Vagina (tissue), 2 donors: ENCODE results near the gene ADISSP. TPM values are rescaled to one million over a fixed set of nuclear protein-coding genes. Genes with fewer than 3 reads are reported as not detected.
"Not testable (repeated sequence)": the region's sequence is repeated elsewhere in the genome, so short reads cannot be mapped to it uniquely, and the experiment has no call there.

Source experiments
- DNase-seq, 2 donors: peaks; one replicate each; pipeline ENCODE4 v3.0.0-alpha.2; 2017; ENCODE audit errors: extremely low spot score in 2 of 2
- H3K27ac ChIP-seq: fragments of 200-600 bp; sonication (generic); one replicate; pipeline ENCODE4 v1.5.1; 2019
- H3K27me3 ChIP-seq: fragments of 200-600 bp; sonication (generic); one replicate; pipeline ENCODE4 v1.5.1; 2019
- H3K36me3 ChIP-seq, 2 donors: fragments of 200-600 bp; sonication (generic); one replicate each; pipeline ENCODE4 v1.5.1; 2017 to 2019
- H3K4me1 ChIP-seq: fragments of 200-600 bp; sonication (generic); one replicate; pipeline ENCODE4 v1.5.1; 2019
- H3K4me3 ChIP-seq, 2 donors: fragments of 200-600 bp; sonication (generic); 1 replicate in 1 of 2; 2 replicates in 1 of 2; pipeline ENCODE4 v1.5.1; 2016 to 2019
- H3K9me3 ChIP-seq: fragments of 200-600 bp; sonication (generic); one replicate; pipeline ENCODE4 v1.5.1; 2019
- CTCF ChIP-seq, 3 experiments: fragments of 450-650 bp in 2 of 3; fragments of 200-600 bp in 1 of 3; sonication (generic) in 1 of 3; IDR thresholded peaks; one replicate each; pipeline ENCODE4 v1.5.1; 2017 to 2019; ENCODE audit warnings: antibody characterized with exemption in 3 of 3, mild to moderate bottlenecking in 2 of 3, moderate library complexity in 2 of 3
- POLR2A ChIP-seq, 2 donors: fragments of 450-650 bp; IDR thresholded peaks; one replicate each; pipeline ENCODE4 v1.6.1; 2017; ENCODE audit warnings: antibody characterized with exemption in 2 of 2, mild to moderate bottlenecking in 2 of 2, moderate library complexity in 2 of 2
- POLR2AphosphoS5 ChIP-seq, 2 donors: sonication (generic); formaldehyde crosslinking; IDR thresholded peaks; one replicate each; pipeline ENCODE4 v1.9.0; 2017; ENCODE audit warnings: antibody characterized with exemption in 2 of 2, mild to moderate bottlenecking in 2 of 2, low read depth in 1 of 2; ENCODE audit not compliant: insufficient read depth in 1 of 2
- intact Hi-C: fragments of 100-400 bp; cut with DNase I; formaldehyde crosslinking; loops from one replicate; pipeline ENCODE4 v1.15.1; 2023
- total RNA-seq: library from RNA; depleted of rRNA; stranded (reverse); fragments of >200 nt; gene quantifications from one replicate; pipeline ENCODE4 v1.2.3, GENCODE V29; 2016

Gene ADISSP
- total RNA-seq, 1 donor from 2014 or later = 16.0 TPM

- Histone ChIP-seq H3K27me3 (no peaks in the 10 kb centered on the region), H3K9me3 (no peaks in the 10 kb centered on the region), H3K4me1 (peaks cover 47% of the 10 kb centered on the region), H3K36me3 (peaks cover 0 to 16% of the 10 kb centered on the region in 2 donors), H3K4me3 (peak overlapping the region; percentile 61 to 70), H3K27ac (peak overlapping the region; percentile 95)
- TF ChIP-seq POLR2AphosphoS5 (IDR thresholded peaks at IDR 0.05; ENCODE audit: insufficient read depth in 1 of 2, low read depth in 1 of 2) (no peak), POLR2A (IDR thresholded peaks at IDR 0.05) (no peak), CTCF (IDR thresholded peaks at IDR 0.05) (no peak)
- DNase-seq = peak in 1 of 2 donors; percentile 88
- intact Hi-C loops = no loop called here
Measured at GRCh38 chr20:3796477-3797225, 29.1 kb upstream of the ADISSP start.

- no peaks in the 10 kb centered on the region for H3K9me3 ChIP-seq
- peak within 1 kb of the TSS; percentile 95 for H3K27ac ChIP-seq
- peak within 1 kb of the TSS; percentile 61 to 70 for H3K4me3 ChIP-seq
- H3K4me1 ChIP-seq = peaks cover 47% of the 10 kb centered on the region
- no peaks in the 10 kb centered on the region for H3K27me3 ChIP-seq
- intact Hi-C loops = no loop called here
- H3K36me3 ChIP-seq = peaks cover 0 to 7% of the 10 kb centered on the region in 2 donors
- peak in 2 of 3 experiments; percentile 58 to 89 for TF ChIP-seq CTCF (IDR thresholded peaks at IDR 0.05)
- TF ChIP-seq POLR2AphosphoS5 (IDR thresholded peaks at IDR 0.05; ENCODE audit: insufficient read depth in 1 of 2, low read depth in 1 of 2) = peak; percentile 67 to 97
- peak in 1 of 2 donors; percentile 68 for TF ChIP-seq POLR2A (IDR thresholded peaks at IDR 0.05)
- peak in 1 of 2 donors; percentile 93 for DNase-seq
Measured at GRCh38 chr20:3795511-3796468, 28.2 kb upstream of the ADISSP start, which contains the start of gene CDC25B. CDC25B (plus strand) TSS chr20:3796310; CDS start chr20:3796532, 222 bp downstream.

GRCh38 chr20:3794701-3795420 lies 27.3 kb upstream of the ADISSP start:
- no peak for TF ChIP-seq CTCF (IDR thresholded peaks at IDR 0.05)
- peaks cover 47% of the 10 kb centered on the region for H3K4me1 ChIP-seq
- no peaks in the 10 kb centered on the region for H3K9me3 ChIP-seq
- no peaks in the 10 kb centered on the region for H3K27me3 ChIP-seq
- peak in 1 of 2 donors; percentile 87 for DNase-seq
- intact Hi-C loops = no loop called here
- H3K36me3 ChIP-seq = no peaks in the 10 kb centered on the region
- peak overlapping the region; percentile 61 to 70 for H3K4me3 ChIP-seq
- H3K27ac ChIP-seq = peak overlapping the region; percentile 95

GRCh38 chr20:3794168-3794567 lies 26.6 kb upstream of the ADISSP start:
- H3K36me3 ChIP-seq, H3K27ac ChIP-seq, H3K9me3 ChIP-seq, H3K27me3 ChIP-seq, DNase-seq, H3K4me3 ChIP-seq, intact Hi-C loops: not testable (repeated sequence)
- H3K4me1 ChIP-seq = peaks cover 41% of the 10 kb centered on the region

GRCh38 chr20:3789201-3789600 lies 21.6 kb upstream of the ADISSP start:
- H3K4me3 ChIP-seq, intact Hi-C loops, H3K27ac ChIP-seq, DNase-seq, H3K9me3 ChIP-seq, H3K27me3 ChIP-seq, H3K36me3 ChIP-seq: not testable (repeated sequence)
- peaks cover 32% of the 10 kb centered on the region for H3K4me1 ChIP-seq
